Adipose tissue (tissue), 3 donors: ENCODE results near the gene ITGA2B. TPM values are rescaled to one million over a fixed set of nuclear protein-coding genes. Genes with fewer than 3 reads are reported as not detected.

Source experiments
- H3K27ac ChIP-seq: one replicate; pipeline ENCODE4 v1.5.1; 2013; ENCODE audit warnings: low read depth, low read length
- WGBS, 3 donors: extraction: QIAGEN DNeasy Blood & Tissue Kit; methylation state at CpG; one replicate each; pipeline ENCODE4 v1.1.7; 2013; 5-methylcytosine and 5-hydroxymethylcytosine counted together
- polyA plus RNA-seq, 3 donors: library from polyadenylated mRNA; stranded (reverse); fragments of 200-250 nt; gene quantifications; one replicate each; pipeline ENCODE4 v1.2.3, GENCODE V29; 2013
- donor health status: healthy with polysubstance abuse.
- donor health status: Bipolar disorder and iron deficiency.
- donor health status: healthy.

ITGA2B gene
- polyA plus RNA-seq, 3 donors, result 0.35 to 1.1 (median 0.90) TPM

DNA sequence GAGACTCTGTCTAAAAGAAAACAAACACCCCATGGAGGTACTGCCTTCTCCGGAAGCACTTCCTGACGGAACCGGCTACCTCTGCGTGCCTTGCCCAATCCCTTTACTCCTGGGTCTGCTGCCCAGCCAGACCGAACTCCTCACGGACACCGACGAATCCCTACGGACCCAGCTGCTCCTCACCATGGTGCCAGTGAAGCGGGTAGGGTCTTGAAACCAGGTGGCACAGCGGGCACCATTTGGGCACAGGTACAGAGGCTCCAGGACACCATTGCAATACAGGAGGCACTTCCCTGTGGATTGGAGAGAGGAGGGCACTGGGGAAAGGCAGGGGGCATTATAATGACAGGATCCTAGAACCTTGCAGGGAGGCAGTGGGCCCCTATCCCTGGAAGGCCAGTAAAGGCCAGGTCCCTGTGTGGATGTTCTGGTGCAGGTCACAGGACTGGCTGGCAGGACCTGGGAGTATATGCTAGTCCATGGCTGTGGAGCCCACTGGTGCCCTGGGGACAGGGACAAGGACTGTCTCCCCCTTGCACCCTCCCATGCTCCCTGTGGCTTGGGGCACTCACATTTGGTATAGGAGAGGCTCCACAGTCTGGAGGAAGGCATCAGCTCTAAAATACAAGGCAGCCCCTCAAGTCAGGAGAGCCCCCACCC lies 67.1 kb downstream of the ITGA2B start:
- WGBS, 3 donors, result 93 to 97% (median 96%) methylated on average over 11 of the region's 11 CpGs
- no peak overlapping the region for H3K27ac ChIP-seq

Other genes starting within 250 kb of the ITGA2B start
- 1 to 10 TPM in 2 of 3 donors, under 1 TPM in 1; 0.37 to 2.7 (median 2.6) TPM for gene HROB, start 247.7 kb downstream of the ITGA2B start, polyA plus RNA-seq
- under 1 TPM in 2 of 3 donors, not detected in 1; 0.13 to 0.92 TPM for gene ASB16, start 218.9 kb downstream of the ITGA2B start, polyA plus RNA-seq
- 10 to 100 TPM; 20.7 to 33.5 (median 28.7) TPM for gene TMUB2, start 202.7 kb downstream of the ITGA2B start, polyA plus RNA-seq
- 10 to 100 TPM; 14.5 to 34.8 (median 28.1) TPM for gene ATXN7L3, start 189.8 kb downstream of the ITGA2B start, polyA plus RNA-seq
- gene UBTF, start 170.0 kb downstream of the ITGA2B start, polyA plus RNA-seq, result 10 to 100 TPM; 28.2 to 40.9 (median 35.3) TPM
- gene SLC4A1, start 121.5 kb downstream of the ITGA2B start, polyA plus RNA-seq, result under 1 TPM in 1 of 3 donors, not detected in 2; 0.10 TPM
- gene RUNDC3A, start 81.0 kb downstream of the ITGA2B start, polyA plus RNA-seq, result 1 to 10 TPM in 1 of 3 donors, under 1 TPM in 1, not detected in 1; 0.25 to 4.2 TPM
- gene SLC25A39, start 64.8 kb downstream of the ITGA2B start, polyA plus RNA-seq, result 10 to 100 TPM; 86.9 to 90.1 (median 87.2) TPM
- gene GRN, start 44.3 kb downstream of the ITGA2B start, polyA plus RNA-seq, result 100 to 1,000 TPM in 2 of 3 donors, 10 to 100 TPM in 1; 65.3 to 151 (median 104) TPM
- gene FAM171A2, start 25.8 kb downstream of the ITGA2B start, polyA plus RNA-seq, result under 1 TPM; 0.30 to 1.00 (median 0.90) TPM
- gene GPATCH8, start 113.8 kb upstream of the ITGA2B start, polyA plus RNA-seq, result 10 to 100 TPM in 1 of 3 donors, 1 to 10 TPM in 2; 5.8 to 11.2 (median 7.6) TPM
- gene FZD2, start 167.8 kb upstream of the ITGA2B start, polyA plus RNA-seq, result 1 to 10 TPM in 2 of 3 donors, under 1 TPM in 1; 0.45 to 1.7 (median 1.3) TPM